ENCODE data around the gene ESR2.
"Not testable (repeated sequence)": the region's sequence is repeated elsewhere in the genome, so short reads cannot be mapped to it uniquely, and the experiment has no call there.

Gene ESR2

GRCh38 chr14:64037869-64038745 is 256.1 kb downstream of the ESR2 start:
- DNase-seq (ENCODE audit: low read depth) = not testable (repeated sequence)

- DNase-seq (ENCODE audit: low read depth) = no peak
These were observed 259.0 kb downstream of the ESR2 start for GRCh38 chr14:64035143-64035542.

All from activated T-cell treated with anti-CD3 and anti-CD28 coated beads for 1 hour (primary cell).